OCI-LY7 (cell line): ENCODE results near the gene PAX3. TPM values are rescaled to one million over a fixed set of nuclear protein-coding genes. Genes with fewer than 3 reads are reported as not detected.

Experiments used
- BruUV-seq: library from RNA; stranded (reverse); fragments of 400-500 nt; replicated peaks from 2 replicates; lab custom pipeline; 2021; lab: Mats Ljungman, UMichigan
- CTCF ChIA-PET: fragments of 300-600 bp; sonication (Branson Sonifier 250); formaldehyde crosslinking; loops from one replicate; lab custom pipeline; 2022; ENCODE audit warnings: antibody characterized with exemption; ENCODE audit not compliant: unreplicated experiment; lab: Charles Lee
- POLR2A ChIA-PET: fragments of 300-600 bp; sonication (Branson Sonifier 250); formaldehyde crosslinking; loops from one replicate; lab custom pipeline; 2022; ENCODE audit warnings: antibody characterized with exemption; lab: Charles Lee
- DNase-seq: peaks from one replicate; pipeline ENCODE4 v3.0.0-alpha.2; 2015; ENCODE audit warnings: low spot score
- H2AFZ ChIP-seq: fragments of 200-600 bp; sonication (generic), shearing (Covaris generic); 2 replicates; pipeline ENCODE4 v1.6.1; 2014; ENCODE audit warnings: mild to moderate bottlenecking, antibody characterized with exemption, low read length, moderate library complexity
- H3K27ac ChIP-seq: fragments of 200-600 bp; sonication (generic); 2 replicates; pipeline ENCODE4 v1.5.1; 2014; ENCODE audit warnings: mixed run types, low read depth, mild to moderate bottlenecking, moderate library complexity, low read length, inconsistent platforms; ENCODE audit not compliant: poor library complexity, severe bottlenecking
- H3K36me3 ChIP-seq: fragments of 200-600 bp; sonication (generic); 2 replicates; pipeline ENCODE4 v1.6.1; 2014; ENCODE audit warnings: mild to moderate bottlenecking, antibody characterized with exemption, low read length, moderate library complexity, mixed read lengths; ENCODE audit not compliant: insufficient read depth
- H3K4me1 ChIP-seq: fragments of 200-600 bp; sonication (generic); 2 replicates; pipeline ENCODE4 v1.5.1; 2014; ENCODE audit warnings: mild to moderate bottlenecking, low read length; ENCODE audit not compliant: insufficient read depth, poor library complexity, severe bottlenecking
- H3K4me2 ChIP-seq: fragments of 200-600 bp; sonication (generic); 2 replicates; pipeline ENCODE4 v1.6.1; 2014; ENCODE audit warnings: mild to moderate bottlenecking, low read length
- H3K4me3 ChIP-seq: fragments of 200-600 bp; sonication (generic); 2 replicates; pipeline ENCODE4 v1.5.1; 2014; ENCODE audit warnings: mild to moderate bottlenecking, low read depth, low read length; ENCODE audit not compliant: poor library complexity, severe bottlenecking
- H3K79me2 ChIP-seq: fragments of 200-600 bp; sonication (generic); 2 replicates; pipeline ENCODE4 v1.6.1; 2016; ENCODE audit warnings: low read depth, mild to moderate bottlenecking, low read length, moderate library complexity, mixed read lengths; ENCODE audit not compliant: insufficient read depth
- H3K9me2 ChIP-seq: fragments of 200-600 bp; sonication (generic); 2 replicates; pipeline ENCODE4 v1.6.1; 2016; ENCODE audit warnings: mild to moderate bottlenecking, low read length, mixed read lengths; ENCODE audit not compliant: insufficient read depth
- H3K9me3 ChIP-seq: fragments of 200-600 bp; sonication (generic); 2 replicates; pipeline ENCODE4 v1.6.1; 2014; ENCODE audit warnings: mild to moderate bottlenecking, mixed run types, low read length, mixed read lengths
- H4K20me1 ChIP-seq: fragments of 200-600 bp; sonication (generic); 2 replicates; pipeline ENCODE4 v1.6.1; 2014; ENCODE audit warnings: mild to moderate bottlenecking, antibody characterized with exemption, low read length, moderate library complexity, mixed read lengths; ENCODE audit not compliant: insufficient read depth
- EZH2phosphoT487 ChIP-seq: fragments of 200-600 bp; sonication (generic); IDR thresholded peaks from 2 replicates; pipeline ENCODE4 v1.6.1; 2018; ENCODE audit warnings: low read depth, borderline replicate concordance, mild to moderate bottlenecking, mixed run types, antibody characterized with exemption, low read length, moderate library complexity, mixed read lengths
- intact Hi-C: fragments of 100-400 bp; cut with micrococcal nuclease; formaldehyde crosslinking; loops from one replicate; pipeline ENCODE4 v1.10.0; 2022; ENCODE audit not compliant: unreplicated experiment
- total RNA-seq, 2 experiments: library from RNA; depleted of rRNA in 1 of 2; stranded (reverse); fragments of >200 nt in 1 of 2; shearing (Covaris generic) in 1 of 2; gene quantifications; 2 replicates each; pipeline ENCODE4 v1.2.3, GENCODE V29; 2014 to 2022
- TF ChIP-seq, protein P1 (sequence below): fragments of 200-600 bp; sonication (generic); conservative IDR thresholded peaks from 2 replicates; pipeline ENCODE4 v1.5.1; 2014; ENCODE audit warnings: mild to moderate bottlenecking, antibody characterized with exemption, low read length, moderate library complexity, mixed read lengths

PAX3 gene
- total RNA-seq, 2 experiments from 2014 or later: not detected

DNA sequence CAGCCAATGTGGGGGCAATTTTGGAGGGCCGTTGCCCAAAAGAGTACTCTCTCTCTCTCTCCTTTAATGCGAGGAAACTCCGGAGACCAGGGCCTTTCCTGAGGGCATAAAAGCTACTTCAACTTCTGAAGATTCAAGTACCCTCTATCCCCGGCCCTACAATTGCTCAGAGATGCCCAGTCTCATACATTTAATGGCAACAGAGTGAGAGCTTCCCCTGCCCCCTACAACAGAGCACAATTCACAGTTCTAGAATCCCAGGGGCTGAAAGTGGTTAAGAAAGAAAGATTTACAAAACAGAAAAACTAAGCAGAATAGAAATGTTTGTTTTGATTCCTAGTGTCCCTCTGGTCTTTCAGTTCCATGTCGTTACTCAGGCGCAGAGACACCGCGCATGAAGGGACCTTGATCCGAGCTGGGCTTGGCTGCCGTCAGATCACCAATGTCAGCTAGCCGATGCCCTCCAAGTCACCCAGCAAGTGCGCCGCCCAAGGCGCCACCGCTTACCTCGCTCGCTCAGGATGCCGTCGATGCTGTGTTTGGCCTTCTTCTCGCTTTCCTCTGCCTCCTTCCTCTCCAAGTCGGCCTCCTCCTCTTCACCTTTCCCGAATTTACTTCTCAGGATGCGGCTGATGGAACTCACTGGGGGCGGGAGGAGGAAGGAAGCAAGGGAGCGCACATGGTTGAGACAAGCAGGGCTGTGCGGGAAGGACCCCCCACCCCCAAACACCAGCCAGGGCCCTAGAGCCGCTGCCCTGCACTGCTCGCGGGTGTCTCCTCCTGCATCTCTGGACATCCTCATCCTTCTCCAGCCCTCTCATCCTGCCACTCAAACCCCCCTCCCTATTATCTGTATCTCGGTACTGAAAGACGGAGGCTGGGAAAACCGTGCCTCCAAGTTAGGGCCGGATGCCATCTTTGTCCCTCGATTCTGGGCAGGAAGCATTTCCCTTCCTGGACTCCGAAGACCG, 4.9 kb downstream of the PAX3 start:
- H3K36me3 ChIP-seq: no peaks in the 10 kb centered on the region
- no peaks in the 10 kb centered on the region for H4K20me1 ChIP-seq
- H3K9me2 ChIP-seq: no peaks in the 10 kb centered on the region
- no peak overlapping the region for H3K4me2 ChIP-seq
- ChIA-PET CTCF (no interaction called here), POLR2A (no interaction called here)
- no peaks in the 10 kb centered on the region for H3K79me2 ChIP-seq
- H2AFZ ChIP-seq: no peak overlapping the region
- intact Hi-C loops: no loop called here
- no peaks in the 10 kb centered on the region for H3K9me3 ChIP-seq
- no peaks in the 10 kb centered on the region for H3K4me1 ChIP-seq
- H3K4me3 ChIP-seq: no peak overlapping the region
- H3K27ac ChIP-seq: no peak overlapping the region
- TF ChIP-seq, protein P1, sequence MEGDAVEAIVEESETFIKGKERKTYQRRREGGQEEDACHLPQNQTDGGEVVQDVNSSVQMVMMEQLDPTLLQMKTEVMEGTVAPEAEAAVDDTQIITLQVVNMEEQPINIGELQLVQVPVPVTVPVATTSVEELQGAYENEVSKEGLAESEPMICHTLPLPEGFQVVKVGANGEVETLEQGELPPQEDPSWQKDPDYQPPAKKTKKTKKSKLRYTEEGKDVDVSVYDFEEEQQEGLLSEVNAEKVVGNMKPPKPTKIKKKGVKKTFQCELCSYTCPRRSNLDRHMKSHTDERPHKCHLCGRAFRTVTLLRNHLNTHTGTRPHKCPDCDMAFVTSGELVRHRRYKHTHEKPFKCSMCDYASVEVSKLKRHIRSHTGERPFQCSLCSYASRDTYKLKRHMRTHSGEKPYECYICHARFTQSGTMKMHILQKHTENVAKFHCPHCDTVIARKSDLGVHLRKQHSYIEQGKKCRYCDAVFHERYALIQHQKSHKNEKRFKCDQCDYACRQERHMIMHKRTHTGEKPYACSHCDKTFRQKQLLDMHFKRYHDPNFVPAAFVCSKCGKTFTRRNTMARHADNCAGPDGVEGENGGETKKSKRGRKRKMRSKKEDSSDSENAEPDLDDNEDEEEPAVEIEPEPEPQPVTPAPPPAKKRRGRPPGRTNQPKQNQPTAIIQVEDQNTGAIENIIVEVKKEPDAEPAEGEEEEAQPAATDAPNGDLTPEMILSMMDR: no peak
- no peak for TF ChIP-seq EZH2phosphoT487
- no peak for DNase-seq
- no TSS peak for BruUV-seq

DNA sequence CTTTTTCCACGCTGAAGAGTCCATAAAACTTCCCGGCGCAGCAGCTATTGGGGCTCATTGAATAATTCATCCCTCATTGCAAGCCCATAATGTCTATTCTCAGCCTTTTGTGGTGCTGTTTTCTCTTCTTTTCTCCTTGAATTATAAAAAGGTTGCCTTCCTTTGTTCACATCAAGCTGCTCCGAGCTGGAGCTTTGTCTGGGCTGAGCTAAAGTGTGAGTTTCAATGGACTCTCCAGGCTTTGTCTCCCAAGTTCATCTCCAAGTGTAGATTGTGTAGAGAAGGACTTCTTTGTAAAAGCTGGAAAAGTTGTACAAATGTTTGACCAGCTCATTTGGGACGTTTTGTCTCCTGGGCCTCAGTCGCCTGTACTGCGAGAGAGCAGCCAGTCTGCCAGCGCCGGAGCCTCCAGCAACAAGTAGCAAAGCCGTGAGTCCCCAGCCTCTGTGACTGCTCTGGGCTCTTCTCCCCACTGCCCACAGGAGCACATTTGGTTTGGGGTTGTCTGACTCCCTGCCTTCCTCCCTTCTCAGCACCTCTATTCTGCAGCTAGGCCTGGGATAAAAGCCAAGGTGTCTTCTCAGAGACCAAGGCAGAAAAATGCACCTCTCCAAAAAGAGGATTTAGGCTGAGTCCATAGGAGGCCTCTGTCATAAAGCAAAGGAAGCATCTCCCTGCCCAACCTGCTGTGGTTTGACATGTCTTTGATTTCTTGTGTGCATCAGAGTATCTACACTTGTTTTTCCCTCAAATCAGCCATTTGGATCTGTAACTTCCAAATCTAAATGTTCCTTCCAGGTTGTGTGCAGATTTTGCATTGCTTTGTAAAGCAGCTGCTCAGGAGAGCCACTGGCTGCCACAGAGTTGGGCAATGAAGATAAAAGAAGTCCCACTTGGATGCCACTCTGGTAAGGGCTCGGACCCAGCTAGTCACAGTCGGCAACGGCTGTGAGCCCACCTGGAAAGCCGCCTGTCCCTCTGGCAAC, 6.4 kb downstream of the PAX3 start:
- H3K79me2 ChIP-seq: no peaks in the 10 kb centered on the region
- no peak for TF ChIP-seq EZH2phosphoT487
- TF ChIP-seq, protein P1: no peak
- no peak overlapping the region for H3K27ac ChIP-seq
- ChIA-PET CTCF (no interaction called here), POLR2A (interaction anchor here (0.6 to 0.7 kb wide), 3 partner anchors 11 to 197 kb away, joined by 3 to 4 read pairs (median 3); no protein-coding TSS in a partner anchor)
- no peaks in the 10 kb centered on the region for H3K4me1 ChIP-seq
- intact Hi-C loops: no loop called here
- no peaks in the 10 kb centered on the region for H3K9me3 ChIP-seq
- no peak overlapping the region for H3K4me3 ChIP-seq
- H3K36me3 ChIP-seq: no peaks in the 10 kb centered on the region
- BruUV-seq: no TSS peak
- DNase-seq: no peak
- H3K9me2 ChIP-seq: no peaks in the 10 kb centered on the region
- no peaks in the 10 kb centered on the region for H4K20me1 ChIP-seq
- no peak overlapping the region for H2AFZ ChIP-seq
- H3K4me2 ChIP-seq: no peak overlapping the region
